LoVo (cell line): Measurements from ENCODE around the gene NDUFS8.
A peak's percentile ranks its signal among the peaks of the same experiment; 100 is the strongest.

ENCODE experiments used
- DNase-seq: peaks from one replicate; pipeline ENCODE4 v3.0.0-alpha.2; 2016; ENCODE audit warnings: low spot score

The NDUFS8 gene

DNA sequence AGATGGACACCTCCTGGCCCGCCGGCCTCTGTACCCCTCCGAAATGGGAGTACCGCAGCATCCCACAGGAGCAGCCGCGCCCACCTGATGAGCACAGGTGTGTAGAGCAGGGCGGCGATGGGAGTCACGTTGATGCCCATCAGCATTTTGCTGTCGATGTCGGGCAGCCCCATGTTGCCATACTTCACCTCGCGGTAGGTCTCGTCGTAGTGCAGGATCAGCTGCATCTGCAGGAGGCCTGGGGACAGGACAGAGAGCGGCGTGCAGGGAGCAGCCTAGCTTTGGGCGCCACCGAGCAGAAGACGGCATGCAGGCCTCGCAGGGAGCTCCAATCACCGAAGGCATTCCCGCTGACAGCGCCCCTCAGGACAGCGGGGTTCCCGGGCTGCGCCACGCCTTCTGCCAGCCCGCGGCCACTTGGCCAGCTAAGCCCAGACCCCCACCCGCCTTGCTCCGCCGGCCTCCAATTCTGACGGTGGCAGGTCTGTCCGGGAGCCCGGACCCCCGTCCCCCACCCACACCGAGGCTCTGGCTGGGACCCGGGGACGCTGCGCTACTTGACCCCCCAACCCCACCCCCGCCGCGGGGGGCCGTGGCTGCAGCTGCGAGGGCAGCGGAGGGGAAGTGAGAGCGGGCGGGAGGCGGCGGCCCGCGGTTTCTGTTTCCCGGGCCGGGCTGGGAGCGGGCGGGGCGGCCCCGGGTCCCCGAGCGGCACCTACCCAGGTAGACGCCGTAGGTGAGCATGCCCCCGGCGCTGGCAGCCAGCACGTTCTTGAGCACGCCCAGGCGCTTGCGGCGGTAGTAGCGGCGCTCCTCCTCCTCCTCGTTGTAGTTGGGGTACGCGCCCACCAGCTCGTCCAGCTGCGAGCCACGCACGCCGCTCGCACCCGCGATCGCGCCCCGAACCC lies 27.3 kb upstream of the NDUFS8 start:
- DNase-seq = peak; percentile 45

- peak; percentile 85 for DNase-seq
Measured at GRCh38 chr11:68003846-68004550, 26.5 kb upstream of the NDUFS8 start, which contains the start of gene UNC93B1. UNC93B1 (minus strand) TSS chr11:68004097; CDS start chr11:68004043, 54 bp downstream.

- DNase-seq = no peak
Measured at GRCh38 chr11:68004551-68005335, 25.7 kb upstream of the NDUFS8 start.

GRCh38 chr11:68006606-68007166 lies 23.8 kb upstream of the NDUFS8 start:
- no peak for DNase-seq

GRCh38 chr11:68007498-68008380 lies 22.7 kb upstream of the NDUFS8 start:
- DNase-seq = no peak

- DNase-seq = no peak
Measured at GRCh38 chr11:68008381-68009337, 21.8 kb upstream of the NDUFS8 start.

DNA sequence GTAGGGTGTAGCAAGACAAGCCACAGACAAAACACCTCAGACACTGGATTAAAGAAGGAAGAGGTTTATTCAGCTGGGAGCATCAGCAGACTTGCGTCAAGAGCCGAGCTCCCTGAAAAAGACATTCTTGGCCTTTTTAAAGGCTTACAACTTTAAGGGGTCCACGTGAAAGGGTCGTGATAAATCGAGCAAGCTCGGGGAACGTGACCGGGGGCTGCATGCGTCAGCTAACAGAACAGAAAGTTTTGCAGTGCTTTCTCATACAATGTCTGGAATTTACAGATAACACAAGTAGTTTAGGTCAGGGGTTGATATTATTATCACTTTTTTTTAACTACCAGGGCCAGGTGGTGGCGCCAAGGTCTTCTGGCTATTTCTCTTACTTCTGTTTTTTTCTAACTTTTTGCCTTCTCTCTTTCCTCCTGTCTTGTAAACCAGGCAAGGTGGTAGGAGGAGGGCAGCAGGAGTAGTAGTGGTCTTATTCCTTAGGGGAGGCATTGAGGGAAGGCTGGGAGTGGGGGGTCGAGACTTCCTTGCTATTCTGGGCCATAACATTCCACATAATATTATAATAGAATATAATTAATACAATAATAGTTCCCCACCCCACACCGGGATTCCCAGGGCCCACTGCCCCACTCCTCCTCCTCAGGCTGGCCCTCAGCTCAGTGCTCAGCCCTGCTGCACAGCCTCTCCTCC lies 20.9 kb upstream of the NDUFS8 start:
- DNase-seq = no peak

DNA sequence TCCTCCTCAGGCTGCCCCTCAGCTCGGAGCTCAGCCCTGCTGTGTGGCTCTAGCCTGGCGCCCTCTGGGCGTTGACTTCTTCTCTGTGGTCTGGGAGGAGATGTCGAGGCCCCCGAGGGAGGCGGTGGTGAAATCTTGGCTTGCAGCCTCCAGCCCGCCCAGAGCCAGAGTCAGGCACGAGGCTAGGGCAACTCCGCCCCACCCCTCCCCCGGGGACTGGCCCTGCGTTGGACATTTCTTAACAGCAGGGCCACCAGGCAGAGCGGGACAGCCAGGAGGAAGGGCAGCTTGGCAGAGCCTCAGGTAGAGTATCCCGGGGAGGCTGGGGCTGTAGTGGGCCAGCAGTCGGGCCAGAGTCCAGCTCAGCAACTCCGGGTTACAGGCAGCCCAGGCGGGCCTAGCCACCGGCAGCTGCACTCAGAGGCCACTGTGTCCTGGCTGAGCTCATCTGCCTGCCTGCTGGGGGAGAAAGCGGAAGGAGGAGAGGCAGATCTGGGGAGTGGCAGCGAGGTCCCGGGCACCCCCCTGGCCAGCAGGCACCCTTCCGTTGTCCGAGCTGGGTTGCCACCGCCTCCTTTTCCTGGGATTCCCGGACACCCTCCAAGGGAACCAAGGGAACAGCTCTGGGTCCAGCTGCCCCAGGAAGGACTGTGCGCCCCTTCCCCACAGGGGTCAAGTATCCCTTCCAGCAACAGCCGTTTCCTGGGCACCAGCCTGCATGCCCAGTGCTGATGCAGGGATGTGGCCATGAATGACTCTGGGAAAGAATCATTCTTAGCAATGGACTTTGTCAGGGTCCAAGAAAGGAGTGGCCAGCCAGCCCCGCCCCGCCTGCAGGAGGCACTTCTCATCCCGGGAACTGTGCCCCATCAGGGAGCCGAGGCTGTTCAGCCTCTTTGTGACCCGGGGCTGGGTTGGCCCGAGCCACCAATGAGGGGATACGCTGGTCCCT lies 20.1 kb upstream of the NDUFS8 start, which contains the start of gene ALDH3B1:
ALDH3B1 (plus strand) TSS at position 238 of the 952 bp plus-strand sequence. CDS start 4,971 bp downstream, outside the sequence.
- DNase-seq = peak; percentile 88

GRCh38 chr11:68011051-68011943 lies 19.2 kb upstream of the NDUFS8 start:
- no peak for DNase-seq

DNA sequence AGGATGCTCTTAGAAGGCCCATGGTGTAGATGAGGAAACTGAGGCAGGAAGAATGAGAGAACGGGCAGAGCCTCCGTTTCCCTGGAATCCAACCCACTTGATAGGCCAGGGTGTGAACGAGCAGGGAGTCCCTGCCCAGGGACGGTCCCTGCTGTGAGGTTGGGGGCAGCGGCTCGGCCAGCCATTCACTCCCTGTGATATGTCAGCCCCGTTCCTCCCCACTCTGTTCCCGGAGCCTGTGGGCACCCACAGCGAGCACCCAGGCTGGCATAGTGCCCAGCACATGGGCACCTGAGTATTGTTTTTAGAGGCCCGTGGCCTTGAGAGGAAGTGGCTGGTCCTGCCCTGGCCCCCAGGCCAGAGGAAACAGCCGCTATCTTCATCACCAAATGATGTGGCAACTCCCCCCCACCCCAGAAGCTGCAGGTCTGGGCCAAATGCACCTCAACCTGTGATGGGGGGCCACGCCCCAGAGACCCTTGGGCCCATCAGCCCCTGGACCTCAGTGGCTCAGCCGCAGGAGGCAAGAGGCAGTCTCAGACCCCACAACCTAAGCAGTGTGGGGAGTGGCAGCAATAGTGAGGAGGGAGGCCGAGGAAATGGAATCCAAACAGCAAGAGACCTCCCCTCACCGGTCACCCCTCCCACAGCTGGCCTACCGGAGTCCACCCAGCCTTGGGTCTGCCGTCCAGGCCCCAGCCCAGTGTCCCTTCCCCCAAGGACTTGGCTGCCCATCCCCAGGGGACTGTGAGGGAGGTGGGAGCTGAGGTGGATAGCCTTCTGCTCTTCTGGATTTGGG lies 18.2 kb upstream of the NDUFS8 start:
- DNase-seq = no peak

DNA sequence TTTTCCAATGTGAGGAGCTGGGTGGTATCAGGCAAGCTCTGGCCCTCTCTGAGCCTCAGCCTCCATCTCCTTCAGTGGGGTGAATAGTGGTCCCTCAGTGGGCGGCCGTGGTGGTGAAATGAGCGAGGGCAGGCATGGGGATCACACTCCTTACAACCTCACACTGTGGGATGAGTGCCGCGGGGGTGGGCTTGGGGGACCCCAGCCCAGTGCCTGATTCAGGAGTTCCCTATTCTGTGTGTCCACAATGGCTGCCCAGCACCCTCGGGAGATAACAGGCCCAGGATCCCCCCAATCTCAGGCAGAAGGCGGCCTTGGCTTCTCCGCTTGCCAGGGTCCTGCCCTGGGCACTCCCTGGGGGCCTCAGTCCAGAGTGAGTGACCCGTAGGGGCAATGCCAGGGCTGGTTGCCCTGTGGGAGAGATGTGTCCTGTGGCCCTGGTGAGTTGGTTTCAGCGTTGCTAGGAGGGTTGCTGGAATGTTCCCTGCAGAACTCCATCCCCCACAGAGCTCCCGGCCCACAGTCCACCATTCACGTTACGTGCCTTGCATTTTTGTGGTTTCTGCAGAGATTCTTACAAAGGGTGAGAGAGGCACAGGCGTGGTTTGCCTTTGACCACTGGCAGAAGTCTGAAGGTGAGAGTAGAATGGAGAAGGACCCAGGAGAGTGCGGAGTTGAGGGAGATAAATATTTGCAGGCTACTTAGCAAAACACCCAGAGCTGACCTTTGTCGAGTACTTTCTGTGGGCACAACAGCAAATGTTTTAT lies 17.5 kb upstream of the NDUFS8 start:
- peak; percentile 91 for DNase-seq

- DNase-seq = no peak
Measured at GRCh38 chr11:68013611-68014156, 16.8 kb upstream of the NDUFS8 start.

DNA sequence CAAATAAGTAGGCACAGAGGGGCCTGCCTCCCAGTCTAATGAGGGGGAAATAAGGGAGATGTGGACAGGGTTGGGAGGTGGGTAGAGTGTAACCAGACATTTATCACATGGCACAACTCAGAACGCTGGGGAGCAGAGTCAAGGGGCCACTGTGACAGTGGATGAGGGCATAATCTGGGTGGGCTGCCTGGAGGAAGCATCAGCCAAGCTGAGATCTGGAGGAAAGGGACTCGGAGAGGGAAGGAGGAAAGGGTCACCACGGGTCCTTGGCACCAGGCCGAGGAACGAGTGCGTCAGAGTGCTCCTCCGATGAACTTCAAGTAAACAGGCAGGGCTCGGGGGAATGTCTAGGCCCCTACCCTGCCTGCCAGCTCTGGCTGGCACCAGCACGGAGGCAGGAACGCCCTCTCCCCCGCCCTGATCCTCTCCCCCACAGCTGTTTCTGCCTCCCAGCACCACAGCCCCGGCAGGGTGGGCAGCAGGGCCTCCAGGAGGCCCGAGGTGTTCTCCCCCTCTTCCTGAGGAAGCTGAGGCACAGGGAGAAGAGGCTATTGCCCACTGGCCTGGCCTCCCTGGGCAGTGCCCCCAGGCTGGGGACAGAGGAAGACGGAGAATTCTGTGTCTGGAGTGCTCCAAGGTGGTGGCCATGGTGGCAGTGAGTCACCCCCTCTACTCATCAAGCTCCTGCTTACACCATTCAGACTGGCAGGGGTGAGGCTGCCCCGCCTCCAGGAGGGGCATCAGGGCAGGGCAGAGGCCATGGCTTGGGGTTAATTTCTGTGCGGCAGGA lies 16.1 kb upstream of the NDUFS8 start:
- peak; percentile 90 for DNase-seq

GRCh38 chr11:68014947-68015447 lies 15.5 kb upstream of the NDUFS8 start:
- DNase-seq = no peak
